HL-60 (cell line): ENCODE results near the gene FNBP1L.
A peak's percentile ranks its signal among the peaks of the same experiment; 100 is the strongest.

Experiments used
- DNase-seq, 2 experiments: peaks; one replicate each; pipeline ENCODE4 v3.0.0-alpha.2; 2010 to 2020; ENCODE audit warnings: low read depth in 1 of 2, low spot score in 1 of 2
- H3K27ac ChIP-seq: fragments of 250-450 bp; sonication (Bioruptor Pico); replicated peaks from 2 replicates; pipeline ENCODE4 v1.5.1; 2020; ENCODE audit warnings: mild to moderate bottlenecking, moderate library complexity
- H3K27me3 ChIP-seq: fragments of 250-450 bp; sonication (Bioruptor Pico); 2 replicates; pipeline ENCODE4 v1.5.1; 2021; ENCODE audit warnings: mild to moderate bottlenecking, moderate library complexity; ENCODE audit not compliant: insufficient read depth, poor library complexity, severe bottlenecking
- H3K4me3 ChIP-seq: replicated peaks from 2 replicates; pipeline ENCODE4 v1.5.1; 2011; ENCODE audit warnings: mild to moderate bottlenecking, control low read depth, low read length; ENCODE audit not compliant: insufficient read depth
- CTCF ChIP-seq: IDR thresholded peaks from one replicate; pipeline ENCODE4 v1.5.1; 2011; ENCODE audit warnings: low read length, control low read depth, inconsistent platforms; ENCODE audit not compliant: insufficient read depth
- GABPA ChIP-seq: IDR thresholded peaks from 2 replicates; pipeline ENCODE4 v1.6.1; 2012; ENCODE audit warnings: low read depth
- POLR2AphosphoS5 ChIP-seq: IDR thresholded peaks from 2 replicates; pipeline ENCODE4 v1.6.1; 2012; ENCODE audit warnings: low read depth
- REST ChIP-seq: IDR thresholded peaks from 2 replicates; pipeline ENCODE4 v1.6.1; 2012; ENCODE audit warnings: low read depth; ENCODE audit not compliant: insufficient replicate concordance
- SPI1 ChIP-seq: IDR thresholded peaks from 2 replicates; pipeline ENCODE4 v1.6.1; 2012; ENCODE audit warnings: low read depth, mild to moderate bottlenecking, borderline replicate concordance

Gene FNBP1L

GRCh38 chr1:93559045-93559444 lies 111.1 kb downstream of the FNBP1L start:
- DNase-seq = peak in 1 of 2 experiments; percentile 9
- Histone ChIP-seq H3K27ac (no peak overlapping the region), H3K4me3 (no peak overlapping the region), H3K27me3 (no peaks in the 10 kb centered on the region)
- TF ChIP-seq SPI1 = peak; percentile 96
- TF ChIP-seq GABPA = no peak
- TF ChIP-seq REST = no peak
- TF ChIP-seq CTCF = no peak

- Histone ChIP-seq H3K27ac (no peak overlapping the region), H3K4me3 (no peak overlapping the region), H3K27me3 (no peaks in the 10 kb centered on the region)
- TF ChIP-seq REST (no peak), POLR2AphosphoS5 (no peak), CTCF (no peak), SPI1 (no peak), GABPA (no peak)
- DNase-seq = no peak
These were observed 111.8 kb downstream of the FNBP1L start for GRCh38 chr1:93559695-93560094.

- no peak for DNase-seq
- Histone ChIP-seq H3K27me3 (no peaks in the 10 kb centered on the region), H3K4me3 (no peak overlapping the region), H3K27ac (no peak overlapping the region)
- TF ChIP-seq POLR2AphosphoS5 (no peak), SPI1 (no peak), CTCF (no peak), GABPA (no peak), REST (no peak)
These were observed 117.7 kb downstream of the FNBP1L start for GRCh38 chr1:93565496-93566206.
